GM18511 (cell line): Measurements from ENCODE around the gene ATP5F1E.
A peak's percentile ranks its signal among the peaks of the same experiment; 100 is the strongest.

Source experiments
- ATAC-seq: cut with Tn5 transposase; IDR thresholded peaks from one replicate; pipeline ENCODE4 v1.9.1; 2021; ENCODE audit warnings: mild to moderate bottlenecking, moderate library complexity; ENCODE audit not compliant: unreplicated experiment

ATP5F1E gene

GRCh38 chr20:59006864-59007664, 25.1 kb downstream of the ATP5F1E start, which contains the start of gene CTSZ:
Gene CTSZ, minus strand, starts transcription at chr20:59007254. Its CDS starts 126 bp downstream, at chr20:59007128.
- ATAC-seq: peak; percentile 31

- ATAC-seq: no peak
Observed at GRCh38 chr20:59006167-59006863, 25.8 kb downstream of the ATP5F1E start.

GRCh38 chr20:59005523-59006166, 26.5 kb downstream of the ATP5F1E start:
- ATAC-seq: no peak

GRCh38 chr20:59004763-59005522, 27.2 kb downstream of the ATP5F1E start:
- ATAC-seq: peak; percentile 70

- no peak for ATAC-seq
Observed at GRCh38 chr20:59004493-59004762, 27.7 kb downstream of the ATP5F1E start.

GRCh38 chr20:59003836-59004492, 28.2 kb downstream of the ATP5F1E start:
- no peak for ATAC-seq

GRCh38 chr20:59002874-59003399, 29.2 kb downstream of the ATP5F1E start:
- ATAC-seq: no peak

- no peak for ATAC-seq
Observed at GRCh38 chr20:59002388-59002787, 29.7 kb downstream of the ATP5F1E start.

- no peak for ATAC-seq
Observed at GRCh38 chr20:59001449-59002171, 30.5 kb downstream of the ATP5F1E start.

- ATAC-seq: no peak
Observed at GRCh38 chr20:59001068-59001448, 31.1 kb downstream of the ATP5F1E start.

GRCh38 chr20:59000326-59000725, 31.8 kb downstream of the ATP5F1E start:
- ATAC-seq: no peak

- no peak for ATAC-seq
Observed at GRCh38 chr20:58998656-58999055, 33.5 kb downstream of the ATP5F1E start.

- no peak for ATAC-seq
Observed at GRCh38 chr20:58997141-58997770, 34.9 kb downstream of the ATP5F1E start.

- no peak for ATAC-seq
Observed at GRCh38 chr20:58996226-58996611, 35.9 kb downstream of the ATP5F1E start.

GRCh38 chr20:58995461-58996225, 36.5 kb downstream of the ATP5F1E start:
- ATAC-seq: no peak

- ATAC-seq: no peak
Observed at GRCh38 chr20:58994390-58995159, 37.6 kb downstream of the ATP5F1E start.

GRCh38 chr20:58993332-58994248, 38.5 kb downstream of the ATP5F1E start:
- ATAC-seq: no peak
